Fibroblast of villous mesenchyme (primary cell): ENCODE data around the gene MAMDC4. TPM values are rescaled to one million over a fixed set of nuclear protein-coding genes. Genes with fewer than 3 reads are reported as not detected.

Experiments
- DNase-seq: peaks from one replicate; pipeline ENCODE4 v3.0.0-alpha.2; 2010; ENCODE audit warnings: low read depth
- H3K4me3 ChIP-seq: 2 replicates; pipeline ENCODE4 v1.5.1; 2011; ENCODE audit warnings: low read depth, mild to moderate bottlenecking, low read length
- CTCF ChIP-seq: IDR thresholded peaks from 2 replicates; pipeline ENCODE4 v1.5.1; 2012; ENCODE audit warnings: low read depth, mild to moderate bottlenecking, low read length; ENCODE audit not compliant: insufficient read depth
- small RNA-seq: library from RNA; depleted of rRNA; stranded (forward); fragments of <200 nt; gene quantifications from one replicate; pipeline ENCODE3, GENCODE V24; 2012
- total RNA-seq: library from RNA; depleted of rRNA; stranded (reverse); fragments of >200 nt; gene quantifications from 2 replicates; pipeline ENCODE4 v1.2.3, GENCODE V29; 2012

MAMDC4 gene
- total RNA-seq, 1 donor: 3.0 TPM

- no peak for TF ChIP-seq CTCF
- DNase-seq: no peak
- no peak overlapping the region for H3K4me3 ChIP-seq
Observed at GRCh38 chr9:136906266-136906665, 54.1 kb downstream of the MAMDC4 start.

GRCh38 chr9:136907011-136907914, 55.1 kb downstream of the MAMDC4 start:
- no peak for TF ChIP-seq CTCF
- H3K4me3 ChIP-seq: no peak overlapping the region
- DNase-seq: no peak

Small RNA genes lying within 50 kb of the gene (small RNA-seq; reads per million reads assigned to genes)
- gene MIR4292 (not detected), gene MIR4479 (not detected)

Other genes starting within 250 kb of the MAMDC4 start
- gene EGFL7, start 189.4 kb upstream of the MAMDC4 start, total RNA-seq: 7.7 and 9.9 TPM in 2 replicates
- 31.5 and 34.5 TPM in 2 replicates for gene AGPAT2, start 164.9 kb upstream of the MAMDC4 start, total RNA-seq
- gene DIPK1B, start 139.8 kb upstream of the MAMDC4 start, total RNA-seq: under 0.01 and 0.43 TPM in 2 replicates
- gene LCN10, start 109.4 kb upstream of the MAMDC4 start, total RNA-seq: under 0.01 TPM in 1 of 2 replicates, not detected in the other
- not detected in 2 replicates for gene LCN6, start 103.8 kb upstream of the MAMDC4 start, total RNA-seq
- not detected in 2 replicates for gene LCN8, start 94.1 kb upstream of the MAMDC4 start, total RNA-seq
- gene LCN15, start 87.8 kb upstream of the MAMDC4 start, total RNA-seq: not detected in 2 replicates
- gene TMEM141, start 61.0 kb upstream of the MAMDC4 start, total RNA-seq: 33.5 and 39.7 TPM in 2 replicates
- 0.32 and 0.43 TPM in 2 replicates for gene CCDC183, start 56.0 kb upstream of the MAMDC4 start, total RNA-seq
- gene RABL6, start 44.4 kb upstream of the MAMDC4 start, total RNA-seq: 69.6 and 72.1 TPM in 2 replicates
- 0.86 and 1.3 TPM in 2 replicates for gene AJM1, start 9.9 kb upstream of the MAMDC4 start, total RNA-seq
- 75.4 and 105 TPM in 2 replicates for gene PHPT1, start 2.9 kb upstream of the MAMDC4 start, total RNA-seq
- gene EDF1, start 14.0 kb downstream of the MAMDC4 start, total RNA-seq: 146 and 163 TPM in 2 replicates
- 11.0 and 16.8 TPM in 2 replicates for gene TRAF2, start 34.2 kb downstream of the MAMDC4 start, total RNA-seq
- gene FBXW5, start 92.4 kb downstream of the MAMDC4 start, total RNA-seq: 104 and 115 TPM in 2 replicates
- gene C8G, start 92.9 kb downstream of the MAMDC4 start, total RNA-seq: 0.86 TPM in 1 of 2 replicates, not detected in the other
- gene LCN12, start 99.9 kb downstream of the MAMDC4 start, total RNA-seq: 0.86 TPM in 1 of 2 replicates, not detected in the other
- gene PTGDS, start 125.2 kb downstream of the MAMDC4 start, total RNA-seq: 10.8 and 21.9 TPM in 2 replicates
- gene LCNL1, start 130.6 kb downstream of the MAMDC4 start, total RNA-seq: 3.2 and 3.5 TPM in 2 replicates
- gene PAXX, start 140.1 kb downstream of the MAMDC4 start, total RNA-seq: 9.9 and 18.0 TPM in 2 replicates
- gene CLIC3, start 144.2 kb downstream of the MAMDC4 start, total RNA-seq: 19.0 and 43.2 TPM in 2 replicates
- gene ABCA2, start 175.9 kb downstream of the MAMDC4 start, total RNA-seq: 14.7 and 15.5 TPM in 2 replicates
- not detected in 2 replicates for gene FUT7, start 179.7 kb downstream of the MAMDC4 start, total RNA-seq
- 6.4 and 13.0 TPM in 2 replicates for gene NPDC1, start 193.8 kb downstream of the MAMDC4 start, total RNA-seq
- gene ENTPD2, start 201.7 kb downstream of the MAMDC4 start, total RNA-seq: not detected in 2 replicates
- 5.2 TPM in 2 replicates for gene SAPCD2, start 218.2 kb downstream of the MAMDC4 start, total RNA-seq
- gene UAP1L1, start 225.2 kb downstream of the MAMDC4 start, total RNA-seq: 16.0 and 31.2 TPM in 2 replicates
- gene MAN1B1, start 234.6 kb downstream of the MAMDC4 start, total RNA-seq: 65.6 and 65.7 TPM in 2 replicates